ENCODE measurements around the gene MTPN. TPM values are rescaled to one million over a fixed set of nuclear protein-coding genes. Genes with fewer than 3 reads are reported as not detected.

The MTPN gene
- total RNA-seq, 4 donors from 2014 or later: 39.4 to 74.3 (median 62.9) TPM

- no peaks in the 10 kb centered on the region for H3K27me3 ChIP-seq
- no peak overlapping the region for H3K4me3 ChIP-seq
- H3K27ac ChIP-seq: no peak overlapping the region
- H3K9me3 ChIP-seq: no peaks in the 10 kb centered on the region
- no peaks in the 10 kb centered on the region for H3K36me3 ChIP-seq
- no peak for DNase-seq
- TF ChIP-seq CTCF (IDR thresholded peaks at IDR 0.05) (no peak), POLR2A (IDR thresholded peaks at IDR 0.05) (no peak)
- no peaks in the 10 kb centered on the region for H3K4me1 ChIP-seq
Measured at GRCh38 chr7:135917721-135918120, 59.4 kb downstream of the MTPN start.

GRCh38 chr7:135914346-135914745 lies 62.8 kb downstream of the MTPN start:
- H3K4me3 ChIP-seq: no peak overlapping the region
- no peaks in the 10 kb centered on the region for H3K27me3 ChIP-seq
- H3K27ac ChIP-seq: no peak overlapping the region
- H3K36me3 ChIP-seq: no peaks in the 10 kb centered on the region
- H3K9me3 ChIP-seq: no peaks in the 10 kb centered on the region
- TF ChIP-seq POLR2A (IDR thresholded peaks at IDR 0.05) (no peak), CTCF (IDR thresholded peaks at IDR 0.05) (no peak)
- no peaks in the 10 kb centered on the region for H3K4me1 ChIP-seq
- no peak for DNase-seq

- no peak for DNase-seq
Measured at GRCh38 chr7:135913404-135913803, 63.8 kb downstream of the MTPN start.

GRCh38 chr7:135911099-135911498 lies 66.1 kb downstream of the MTPN start:
- TF ChIP-seq POLR2A (IDR thresholded peaks at IDR 0.05): no peak
- no peak for TF ChIP-seq CTCF (IDR thresholded peaks at IDR 0.05)
- no peak overlapping the region for H3K4me3 ChIP-seq
- H3K4me1 ChIP-seq: no peaks in the 10 kb centered on the region
- H3K9me3 ChIP-seq: no peaks in the 10 kb centered on the region
- no peak for DNase-seq
- H3K36me3 ChIP-seq: no peaks in the 10 kb centered on the region
- H3K27ac ChIP-seq: no peak overlapping the region
- no peaks in the 10 kb centered on the region for H3K27me3 ChIP-seq

More at GRCh38 chr7:135913404-135913803, 63.8 kb downstream of the MTPN start:
- Histone ChIP-seq H3K27me3 (no peaks in the 10 kb centered on the region), H3K4me1 (no peaks in the 10 kb centered on the region), H3K4me3 (no peak overlapping the region), H3K9me3 (no peaks in the 10 kb centered on the region), H3K27ac (no peak overlapping the region), H3K36me3 (no peaks in the 10 kb centered on the region)
- no peak for TF ChIP-seq POLR2A (IDR thresholded peaks at IDR 0.05)
- TF ChIP-seq CTCF (IDR thresholded peaks at IDR 0.05): no peak

GRCh38 chr7:135910393-135911036 lies 66.6 kb downstream of the MTPN start:
- no peaks in the 10 kb centered on the region for H3K27me3 ChIP-seq
- H3K27ac ChIP-seq: no peak overlapping the region
- TF ChIP-seq POLR2A (IDR thresholded peaks at IDR 0.05): no peak
- no peak for TF ChIP-seq CTCF (IDR thresholded peaks at IDR 0.05)
- no peaks in the 10 kb centered on the region for H3K36me3 ChIP-seq
- no peaks in the 10 kb centered on the region for H3K4me1 ChIP-seq
- H3K4me3 ChIP-seq: no peak overlapping the region
- H3K9me3 ChIP-seq: no peaks in the 10 kb centered on the region
- no peak for DNase-seq

GRCh38 chr7:135905858-135906257 lies 71.3 kb downstream of the MTPN start:
- Histone ChIP-seq H3K4me3 (no peak overlapping the region), H3K36me3 (no peaks in the 10 kb centered on the region), H3K4me1 (no peaks in the 10 kb centered on the region), H3K27me3 (no peaks in the 10 kb centered on the region), H3K27ac (no peak overlapping the region), H3K9me3 (no peaks in the 10 kb centered on the region)
- TF ChIP-seq CTCF (IDR thresholded peaks at IDR 0.05) (no peak), POLR2A (IDR thresholded peaks at IDR 0.05) (no peak)
- DNase-seq: no peak

Measured in Peyer's patch (tissue), 4 donors.